PC-3 (cell line): ENCODE data around the gene PARK7.

Experiments used
- CTCF ChIP-seq: fragments of 300-600 bp; sonication (generic); conservative IDR thresholded peaks from 2 replicates; pipeline ENCODE4 v1.5.1; 2017; ENCODE audit warnings: antibody characterized with exemption, low read depth, mild to moderate bottlenecking, low read length
- EZH2phosphoT487 ChIP-seq: fragments of 300-600 bp; sonication (generic); IDR thresholded peaks from 2 replicates; pipeline ENCODE4 v1.6.1; 2018; ENCODE audit warnings: mild to moderate bottlenecking, antibody characterized with exemption, low read length, borderline replicate concordance

DNA sequence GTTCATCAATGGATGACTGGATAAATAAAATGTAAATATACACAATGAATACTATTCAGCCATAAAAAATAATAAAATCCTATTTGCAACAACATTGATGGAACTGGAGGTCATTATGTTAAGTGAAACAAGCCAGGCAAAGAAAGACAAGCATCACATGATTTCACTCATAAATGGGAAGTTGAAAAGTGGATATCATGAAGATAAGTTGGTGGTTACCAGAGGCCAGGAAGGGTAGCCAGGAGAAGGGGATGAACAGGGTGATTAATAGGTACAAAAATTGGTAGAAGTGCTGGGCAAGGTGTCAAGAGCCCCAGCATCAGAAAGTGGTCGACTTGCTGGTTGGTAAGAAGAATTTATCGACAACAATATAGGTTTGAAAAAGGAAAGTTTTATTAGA lies 1.3 kb upstream of the PARK7 start:
- TF ChIP-seq CTCF (no peak), EZH2phosphoT487 (no peak)
